ENCODE measurements around the gene DPH7. TPM values are rescaled to one million over a fixed set of nuclear protein-coding genes. Genes with fewer than 3 reads are reported as not detected.
"Not testable (repeated sequence)": the region's sequence is repeated elsewhere in the genome, so short reads cannot be mapped to it uniquely, and the experiment has no call there.

Gene DPH7
- total RNA-seq, 1 donor from 2014 or later: 57.2 TPM

GRCh38 chr9:137564134-137564533 is 14.6 kb downstream of the DPH7 start:
- Histone ChIP-seq H3K36me3 (peaks cover 24 to 33% of the 10 kb centered on the region in 2 donors), H3K4me1 (no peaks in the 10 kb centered on the region), H3K9me3 (no peaks in the 10 kb centered on the region), H3K27ac (no peak overlapping the region), H3K27me3 (no peaks in the 10 kb centered on the region), H3K4me3 (no peak overlapping the region)
- intact Hi-C loops (cut with DNase I): no loop called here
- no peak for DNase-seq (ENCODE audit: low spot score in 2 of 2)
- TF ChIP-seq CTCF (IDR thresholded peaks at IDR 0.05): no peak

GRCh38 chr9:137558127-137558526 is 20.6 kb downstream of the DPH7 start:
- TF ChIP-seq CTCF (IDR thresholded peaks at IDR 0.05): no peak
- peaks cover 36 to 46% of the 10 kb centered on the region in 2 donors for H3K36me3 ChIP-seq
- intact Hi-C loops (cut with DNase I): no loop called here

GRCh38 chr9:137556069-137556838 is 22.5 kb downstream of the DPH7 start:
- Histone ChIP-seq H3K27ac (no peak overlapping the region), H3K4me1 (no peaks in the 10 kb centered on the region), H3K9me3 (no peaks in the 10 kb centered on the region), H3K36me3 (peaks cover 25 to 46% of the 10 kb centered on the region in 2 donors), H3K27me3 (no peaks in the 10 kb centered on the region), H3K4me3 (no peak overlapping the region)
- TF ChIP-seq CTCF (IDR thresholded peaks at IDR 0.05): no peak
- DNase-seq (ENCODE audit: low spot score in 2 of 2): no peak
- intact Hi-C loops (cut with DNase I): no loop called here

More at GRCh38 chr9:137558127-137558526, 20.6 kb downstream of the DPH7 start:
- no peak for DNase-seq (ENCODE audit: low spot score in 2 of 2)
- no peaks in the 10 kb centered on the region for H3K27me3 ChIP-seq
- H3K9me3 ChIP-seq: no peaks in the 10 kb centered on the region
- no peaks in the 10 kb centered on the region for H3K4me1 ChIP-seq
- H3K4me3 ChIP-seq: no peak overlapping the region
- H3K27ac ChIP-seq: no peak overlapping the region

GRCh38 chr9:137555179-137555578 is 23.5 kb downstream of the DPH7 start:
- TF ChIP-seq CTCF (IDR thresholded peaks at IDR 0.05): no peak
- H3K36me3 ChIP-seq: peaks cover 25 to 45% of the 10 kb centered on the region in 2 donors
- intact Hi-C loops (cut with DNase I): no loop called here

GRCh38 chr9:137554349-137554748 is 24.4 kb downstream of the DPH7 start:
- no peaks in the 10 kb centered on the region for H3K9me3 ChIP-seq
- no peak for TF ChIP-seq CTCF (IDR thresholded peaks at IDR 0.05)
- intact Hi-C loops (cut with DNase I): loop anchor here (5.0 kb wide), 1 partner anchor 38 kb away; the partner anchor contains the start of gene ZMYND19
- no peak for DNase-seq (ENCODE audit: low spot score in 2 of 2)
- peaks cover 23 to 39% of the 10 kb centered on the region in 2 donors for H3K36me3 ChIP-seq
- no peak overlapping the region for H3K27ac ChIP-seq
- no peak overlapping the region for H3K4me3 ChIP-seq
- H3K4me1 ChIP-seq: peaks cover 3 to 6% of the 10 kb centered on the region in 2 donors
- no peaks in the 10 kb centered on the region for H3K27me3 ChIP-seq

More at GRCh38 chr9:137555179-137555578, 23.5 kb downstream of the DPH7 start:
- no peaks in the 10 kb centered on the region for H3K27me3 ChIP-seq
- H3K27ac ChIP-seq: no peak overlapping the region
- no peaks in the 10 kb centered on the region for H3K4me1 ChIP-seq
- no peak overlapping the region for H3K4me3 ChIP-seq
- H3K9me3 ChIP-seq: no peaks in the 10 kb centered on the region
- DNase-seq (ENCODE audit: low spot score in 2 of 2): no peak

- not testable (repeated sequence) for H3K9me3 ChIP-seq; H3K4me1 ChIP-seq; DNase-seq (ENCODE audit: low spot score in 2 of 2); H3K27ac ChIP-seq; H3K27me3 ChIP-seq; H3K4me3 ChIP-seq
- H3K36me3 ChIP-seq: peaks cover 21 to 39% of the 10 kb centered on the region in 2 donors
- intact Hi-C loops (cut with DNase I): loop anchor here (5.0 kb wide), 1 partner anchor 39 kb away; the partner anchor contains the start of gene ZMYND19
These were observed 25.1 kb downstream of the DPH7 start for GRCh38 chr9:137553654-137554053.
